ENCODE measurements around the gene EPB41L4B.
A peak's percentile ranks its signal among the peaks of the same experiment; 100 is the strongest.
"Not testable (repeated sequence)": the region's sequence is repeated elsewhere in the genome, so short reads cannot be mapped to it uniquely, and the experiment has no call there.

The EPB41L4B gene

GRCh38 chr9:109246533-109246932 is 74.3 kb downstream of the EPB41L4B start:
- peak in 1 of 58 donors; percentile 16 for DNase-seq

- DNase-seq: no peak
These were observed 75.5 kb downstream of the EPB41L4B start for GRCh38 chr9:109245310-109245897.

- peak in 46 of 58 donors; percentile 6 to 81 (median 34) for DNase-seq
These were observed 76.4 kb downstream of the EPB41L4B start for GRCh38 chr9:109244179-109245132.

DNA sequence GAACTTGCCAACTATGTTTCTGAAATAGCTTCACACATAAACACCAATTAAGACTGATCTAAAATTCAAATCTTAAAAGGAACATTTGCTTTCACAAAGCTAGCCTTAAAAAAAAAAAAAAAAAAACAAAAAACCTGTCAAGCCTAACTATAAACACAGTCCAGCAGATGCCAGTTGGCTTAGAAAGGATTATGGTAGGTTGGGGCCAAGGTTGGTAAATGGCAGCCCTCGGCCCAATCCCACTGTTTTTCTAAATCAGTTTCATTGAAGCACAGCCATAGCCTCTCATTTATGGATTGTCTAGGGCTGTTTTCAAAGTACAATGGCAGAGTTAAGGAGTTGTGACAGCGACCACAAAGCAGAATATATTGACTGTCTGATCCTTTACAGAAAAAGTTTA is 78.1 kb downstream of the EPB41L4B start:
- peak in 7 of 58 donors; percentile 7 to 64 (median 34) for DNase-seq

- peak in 3 of 58 donors; percentile 12 to 22 (median 15) for DNase-seq
These were observed 78.8 kb downstream of the EPB41L4B start for GRCh38 chr9:109242014-109242413.

- DNase-seq: no peak
These were observed 79.7 kb downstream of the EPB41L4B start for GRCh38 chr9:109241207-109241606.

- no peak for DNase-seq
These were observed 81.6 kb downstream of the EPB41L4B start for GRCh38 chr9:109239240-109239639.

DNA sequence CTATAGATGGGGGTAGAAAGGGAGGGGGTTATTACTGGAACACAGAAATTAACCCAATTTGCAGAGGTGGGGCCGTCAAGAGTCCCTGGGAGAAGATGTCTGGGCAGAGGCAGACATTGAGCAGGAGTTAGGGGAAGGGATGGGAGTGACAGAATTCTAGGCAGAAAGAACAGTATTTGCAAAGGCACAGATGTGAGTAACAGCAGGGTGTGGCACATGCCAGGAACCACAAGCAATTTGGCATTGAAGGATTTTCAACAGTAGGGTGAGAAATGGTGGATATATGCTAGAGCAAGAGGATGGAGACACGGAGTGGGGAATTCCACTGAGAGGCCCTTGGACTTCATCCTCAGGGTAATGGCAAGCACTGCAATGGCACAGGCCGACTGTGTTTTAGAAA is 82.2 kb downstream of the EPB41L4B start:
- DNase-seq: no peak

DNA sequence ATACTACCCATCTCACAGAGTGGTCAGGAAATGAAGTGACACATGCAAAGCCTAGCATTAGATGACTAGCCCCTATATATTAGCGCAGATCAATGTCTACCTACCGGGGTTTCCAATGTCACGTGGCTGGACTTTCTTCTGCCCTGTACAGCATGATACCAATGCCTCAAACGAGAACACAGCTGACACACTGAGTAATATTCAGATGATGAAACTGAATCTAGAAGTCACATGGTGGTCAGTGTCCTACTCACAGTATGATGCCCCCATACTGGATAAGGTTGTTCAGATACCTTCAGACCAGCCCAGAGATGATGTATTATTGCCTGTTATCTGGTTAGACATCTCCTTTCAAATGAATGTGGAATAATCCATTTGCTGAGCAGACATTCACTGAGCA is 82.7 kb downstream of the EPB41L4B start:
- no peak for DNase-seq

- peak in 1 of 58 donors; percentile 7 for DNase-seq
These were observed 88.2 kb downstream of the EPB41L4B start for GRCh38 chr9:109232449-109233237.

DNA sequence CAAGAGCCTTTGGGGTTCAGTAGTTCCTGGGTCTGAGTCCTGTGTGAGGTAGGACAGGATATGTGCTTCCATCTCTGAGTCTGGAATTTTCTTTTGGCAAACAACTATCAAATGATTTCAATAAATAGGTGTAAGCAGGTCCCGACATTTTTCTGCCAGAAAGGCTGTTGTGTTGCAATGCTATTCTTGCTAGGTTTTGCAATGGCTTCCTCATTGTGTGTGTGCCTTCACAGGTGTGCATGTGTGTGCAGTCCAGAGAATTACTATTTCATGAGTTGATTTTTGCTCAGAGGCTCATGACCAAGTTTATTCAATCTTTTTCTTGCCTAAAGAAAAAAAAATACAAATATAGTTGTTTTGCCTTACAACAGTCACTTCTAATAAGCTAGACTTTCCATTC is 89.3 kb downstream of the EPB41L4B start:
- DNase-seq: no peak

DNA sequence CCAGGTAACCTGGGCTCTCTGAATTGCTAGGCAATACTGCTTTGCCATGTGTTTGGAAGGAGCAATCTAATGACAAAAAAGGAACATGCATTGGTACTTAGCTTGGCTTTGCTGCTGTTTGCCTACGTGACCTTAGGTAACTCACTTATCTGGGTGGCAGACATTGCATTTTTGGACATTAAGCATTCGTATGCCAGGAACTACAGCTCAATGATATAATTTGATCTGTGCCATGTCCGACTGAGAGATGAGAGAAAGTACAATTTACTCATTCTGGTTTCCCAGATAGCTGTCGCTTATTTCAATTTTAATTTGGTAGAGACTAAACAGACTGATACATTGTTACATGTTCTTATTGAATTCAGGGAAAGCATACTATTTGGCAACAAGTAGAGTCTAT is 90.6 kb downstream of the EPB41L4B start:
- DNase-seq: no peak

DNA sequence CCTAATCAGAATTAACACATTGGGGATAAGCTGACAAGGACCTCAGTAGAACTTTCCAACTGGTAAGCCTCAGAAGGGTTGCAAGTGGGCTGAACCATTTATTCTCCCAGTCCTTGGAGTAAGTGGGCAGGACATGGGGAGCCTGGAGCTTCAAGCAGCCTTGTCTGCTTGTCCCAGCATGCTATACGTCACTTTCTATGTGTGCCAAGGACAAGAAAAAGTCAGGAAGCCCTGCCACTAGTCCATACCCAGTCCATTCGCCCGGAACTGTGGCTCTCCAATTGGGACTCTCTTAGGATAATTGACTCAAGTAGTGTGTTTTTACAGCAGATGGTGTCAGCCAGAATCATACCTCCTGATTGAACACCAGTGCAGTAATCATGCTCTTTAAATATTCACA is 91.2 kb downstream of the EPB41L4B start:
- DNase-seq: no peak

DNA sequence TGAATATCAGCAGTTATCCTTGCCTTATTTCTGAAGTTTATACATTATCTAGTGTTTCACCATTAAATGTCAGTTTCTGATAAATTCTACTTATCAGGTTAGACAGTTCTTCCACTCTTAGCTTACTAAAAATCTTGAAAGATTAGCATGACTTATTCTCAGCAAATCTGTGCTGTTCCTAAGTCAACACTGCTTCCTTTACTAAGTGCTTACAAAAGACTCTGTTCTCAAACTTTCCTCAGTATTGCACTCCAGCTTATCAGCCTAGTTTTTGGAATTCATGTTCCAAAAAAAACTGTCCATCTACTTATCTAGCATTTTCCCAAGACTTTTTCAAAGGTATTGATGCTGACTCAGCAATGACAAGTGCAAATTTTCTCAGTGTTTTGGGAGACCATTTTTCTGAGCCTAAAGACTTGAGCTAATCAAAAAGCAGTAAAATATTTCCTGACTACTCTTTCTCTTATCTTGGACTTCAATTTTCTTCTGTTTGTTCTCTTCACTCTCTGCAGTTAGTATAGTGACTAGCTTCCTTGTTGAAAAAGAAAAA is 92.7 kb downstream of the EPB41L4B start:
- no peak for DNase-seq

DNA sequence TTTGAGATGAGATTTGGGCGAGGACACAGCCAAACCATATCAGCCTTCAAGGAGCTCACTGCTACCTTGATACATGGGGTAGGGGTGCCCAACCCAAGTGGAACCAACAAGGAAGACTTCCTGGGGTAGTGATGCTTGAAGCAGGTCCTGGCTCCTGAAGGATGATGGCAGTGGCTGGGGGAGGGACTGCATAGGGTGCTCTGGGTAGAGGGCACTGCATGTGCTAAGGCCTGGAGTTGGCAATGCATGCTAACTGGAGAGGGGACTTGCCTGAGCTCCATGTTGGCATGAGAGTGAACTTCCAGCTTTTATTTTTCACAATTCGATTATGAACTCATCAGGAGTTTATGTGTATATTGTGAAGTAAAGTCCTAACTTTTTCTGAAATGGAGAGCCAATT is 95.2 kb downstream of the EPB41L4B start:
- no peak for DNase-seq

GRCh38 chr9:109224751-109225150 is 96.1 kb downstream of the EPB41L4B start:
- DNase-seq: peak in 2 of 58 donors; percentile 2 to 10

DNA sequence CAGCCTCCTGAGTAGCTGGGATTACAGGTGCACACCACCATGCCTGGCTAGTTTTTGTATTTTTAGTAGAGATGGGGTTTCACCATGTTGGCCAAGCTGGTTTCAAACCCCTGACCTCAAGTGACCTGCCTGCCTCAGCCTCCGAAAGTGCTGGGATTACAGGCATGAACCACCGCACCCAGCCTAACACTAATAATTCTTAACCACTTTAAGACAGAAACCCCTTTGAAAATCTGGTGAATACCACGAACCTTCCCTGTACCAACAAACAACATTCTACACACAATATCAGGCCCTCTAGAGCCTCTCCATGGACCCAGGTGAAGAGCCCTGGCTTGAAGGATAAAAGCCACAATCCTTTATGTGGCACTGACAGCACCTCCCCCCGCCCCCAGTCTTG is 102.6 kb downstream of the EPB41L4B start:
- DNase-seq: not testable (repeated sequence)

DNA sequence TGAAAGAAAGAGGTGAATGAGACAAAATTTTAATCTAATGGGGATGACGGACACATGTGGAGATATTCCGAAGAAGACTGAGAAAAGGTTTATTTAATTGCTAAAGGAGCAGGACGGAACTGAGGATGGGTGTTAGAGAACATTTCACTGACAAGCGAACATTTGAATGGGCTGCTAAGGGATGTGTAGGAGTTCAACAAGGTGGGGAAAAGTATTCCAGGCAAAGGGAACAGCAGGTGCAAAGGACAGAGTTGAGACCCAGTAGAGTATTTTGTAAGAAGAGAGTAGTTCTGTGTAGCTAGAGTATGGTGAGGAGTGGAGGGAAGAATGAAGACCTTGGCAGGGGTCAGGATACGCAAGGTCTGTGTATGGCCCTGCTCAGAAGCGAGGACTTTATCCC is 106.4 kb downstream of the EPB41L4B start:
- no peak for DNase-seq

DNA sequence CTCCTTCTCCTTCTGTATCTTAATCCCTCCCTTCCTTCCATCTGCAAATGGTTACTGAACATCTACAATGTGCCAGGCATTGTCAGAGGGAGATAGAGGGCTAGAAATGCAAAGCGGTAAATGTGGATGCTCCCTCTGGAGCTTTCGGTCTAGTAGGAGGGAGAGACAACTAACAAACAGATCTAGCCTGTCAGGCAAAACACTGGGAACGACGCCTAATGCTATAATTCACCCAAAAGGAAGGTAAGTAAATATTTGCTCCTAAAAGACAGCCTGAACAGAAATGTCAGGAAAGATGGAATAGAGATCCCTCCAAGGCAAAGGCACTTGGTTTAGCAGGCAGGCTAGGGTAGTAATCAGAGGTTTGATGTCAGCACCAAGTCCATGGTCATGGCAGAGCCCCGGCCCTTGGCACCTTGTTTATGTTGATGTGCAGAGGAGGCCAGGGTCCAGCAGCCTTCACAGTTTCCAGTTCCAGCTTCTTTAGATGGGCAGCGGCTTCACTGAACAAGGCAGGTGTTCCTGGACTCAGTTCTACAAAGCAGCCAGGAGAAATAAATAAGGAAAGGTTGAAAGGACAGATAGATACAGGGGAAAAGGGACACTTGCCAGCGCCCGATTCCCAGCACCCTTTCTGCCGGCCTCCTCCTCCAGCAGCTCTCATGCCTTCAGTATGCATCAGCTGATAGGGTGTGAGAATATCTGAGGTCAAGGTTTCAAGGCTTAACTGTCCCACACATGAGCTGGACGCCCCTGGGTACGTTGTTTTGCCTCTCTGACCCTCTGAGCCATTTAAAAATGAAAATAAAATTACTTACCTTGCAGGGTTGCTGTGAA is 107.4 kb downstream of the EPB41L4B start:
- no peak for DNase-seq

DNA sequence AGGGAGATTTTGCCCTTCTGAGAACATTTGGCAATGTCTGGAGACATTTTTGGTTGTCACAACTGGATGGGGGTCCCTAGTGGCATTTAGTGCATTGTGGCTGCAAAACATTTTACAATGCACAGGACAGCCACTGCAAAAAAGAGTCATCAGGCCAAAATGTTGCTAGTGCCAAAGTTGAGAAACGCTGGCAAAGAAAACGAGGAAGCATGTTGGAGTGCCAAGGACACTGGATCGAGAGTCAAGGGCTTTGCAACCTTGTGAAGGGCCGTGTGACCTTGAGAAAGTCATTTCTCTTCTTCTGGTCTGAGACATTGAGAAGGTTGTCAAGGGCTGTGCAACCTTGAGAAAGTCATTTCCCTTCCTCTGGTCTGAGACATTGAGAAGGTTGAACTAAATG is 108.1 kb downstream of the EPB41L4B start:
- DNase-seq: no peak

DNA sequence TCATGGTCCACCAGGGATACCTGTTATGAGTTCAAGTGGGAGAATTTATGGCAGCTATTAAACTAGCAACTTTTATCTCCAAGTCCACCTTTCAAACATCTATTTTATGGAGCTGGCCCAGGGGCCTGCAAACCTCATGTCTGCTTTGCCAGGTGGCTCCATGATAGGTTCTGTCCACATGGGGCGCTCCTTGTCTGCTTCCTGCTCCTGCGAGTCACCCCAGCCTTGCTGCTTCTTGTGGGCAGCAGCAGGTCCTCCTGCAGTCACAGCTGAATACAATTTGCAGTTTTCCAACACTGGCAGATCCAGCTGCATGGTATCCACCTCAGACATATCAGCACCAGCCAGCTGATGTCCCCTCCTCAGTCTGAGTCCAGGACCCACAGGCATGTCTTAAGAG is 114.2 kb downstream of the EPB41L4B start:
- DNase-seq: no peak
